K562 (cell line): Measurements from ENCODE around the gene NAPB. TPM values are rescaled to one million over a fixed set of nuclear protein-coding genes. Genes with fewer than 3 reads are reported as not detected.

Experiments used
- ATAC-seq: fragments of 200-7000 bp; cut with Tn5 transposase; 3 replicates; pipeline ENCODE4 v1.9.1; 2020; ENCODE audit warnings: moderate library complexity
- BruUV-seq: library from RNA; stranded (reverse); fragments of 400-500 nt; replicated peaks from 2 replicates; lab custom pipeline; 2021; lab: Mats Ljungman, UMichigan
- CTCF ChIA-PET: fragments of 300-600 bp; formaldehyde crosslinking; extraction: SDS; loops from one replicate; lab custom pipeline; 2021; ENCODE audit warnings: low intra/inter-chr PET ratio; lab: Yijun Ruan, JAX
- POLR2A ChIA-PET: fragments of 300-600, 350-650 bp; sonication (Branson Sonifier 250); formaldehyde crosslinking; extraction: SDS; loops from one replicate; lab custom pipeline; 2021; ENCODE audit warnings: antibody characterized with exemption, inconsistent platforms; lab: Yijun Ruan, JAX
- DNase-seq, 4 experiments: peaks; one replicate each; pipeline versions ENCODE4 v3.0.0 to v3.0.0-alpha.2; 2011 to 2018; ENCODE audit warnings: low spot score in 3 of 4, mixed read lengths in 3 of 4; ENCODE audit errors: extremely low read depth in 1 of 4
- FAIRE-seq: peaks from 2 replicates; lab custom pipeline; 2011; peaks lifted over from hg19 to GRCh38; lab: Jason Lieb, UNC
- H2AFZ ChIP-seq: 2 replicates; pipeline ENCODE4 v1.6.0; 2011; ENCODE audit warnings: low read depth, low read length, control low read depth, inconsistent platforms
- H3K27ac ChIP-seq: fragments of 200-600 bp; 3 replicates; pipeline ENCODE4 v1.8.0; 2011; ENCODE audit warnings: low read depth, mild to moderate bottlenecking, control low read depth, inconsistent platforms, low read length, moderate library complexity, mixed read lengths; ENCODE audit errors: extremely low read depth
- H3K27me3 ChIP-seq, 2 experiments: fragments of 300-600 bp in 1 of 2; 2 replicates in 1 of 2; 3 replicates in 1 of 2; pipeline versions ENCODE4 v1.6.0 to v1.8.0; 2011; ENCODE audit warnings: inconsistent platforms in 2 of 2, low read length in 2 of 2, mild to moderate bottlenecking in 1 of 2, mixed read lengths in 1 of 2, moderate library complexity in 1 of 2; ENCODE audit not compliant: control insufficient read depth in 2 of 2, insufficient read depth in 2 of 2
- H3K36me3 ChIP-seq: fragments of 300-600 bp; 3 replicates; pipeline ENCODE4 v1.8.0; 2011; ENCODE audit warnings: mild to moderate bottlenecking, low read length, inconsistent platforms; ENCODE audit not compliant: control insufficient read depth, insufficient read depth
- H3K4me1 ChIP-seq, 2 experiments: fragments of 200-600 bp in 1 of 2; replicated peaks in 1 of 2; 2 replicates in 1 of 2; 3 replicates in 1 of 2; pipeline versions ENCODE4 v1.5.1 to v1.8.0; 2011; ENCODE audit warnings: inconsistent platforms in 2 of 2, low read length in 2 of 2, mild to moderate bottlenecking in 1 of 2, mixed read lengths in 1 of 2, moderate library complexity in 1 of 2; ENCODE audit not compliant: control insufficient read depth in 2 of 2, insufficient read depth in 2 of 2
- H3K4me2 ChIP-seq: 2 replicates; pipeline ENCODE4 v1.6.1; 2011; ENCODE audit warnings: low read length, control low read depth, inconsistent platforms, mixed read lengths; ENCODE audit not compliant: insufficient read depth
- H3K4me3 ChIP-seq: fragments of 200-600 bp; sonication (generic), shearing (Covaris generic); 2 replicates; pipeline ENCODE4 v1.5.1; 2016; ENCODE audit warnings: control low read depth, inconsistent platforms
- H3K79me2 ChIP-seq: fragments of 200-600 bp; 3 replicates; pipeline ENCODE4 v1.8.0; 2011; ENCODE audit warnings: low read length, inconsistent platforms; ENCODE audit not compliant: control insufficient read depth, insufficient read depth
- H3K9ac ChIP-seq, 2 experiments: 2 replicates each; pipeline versions ENCODE4 v1.6.0 to v1.6.1; 2011; ENCODE audit warnings: low read depth in 2 of 2, low read length in 2 of 2, control low read depth in 1 of 2, inconsistent platforms in 1 of 2, mild to moderate bottlenecking in 1 of 2, mixed read lengths in 1 of 2; ENCODE audit not compliant: insufficient read depth in 1 of 2
- H3K9me1 ChIP-seq: one replicate; pipeline ENCODE4 v1.6.0; 2011; ENCODE audit warnings: inconsistent platforms, mild to moderate bottlenecking, low read length, moderate library complexity; ENCODE audit not compliant: control insufficient read depth, insufficient read depth
- H3K9me3 ChIP-seq: replicated peaks from 2 replicates; pipeline ENCODE4 v1.5.1; 2011; ENCODE audit warnings: low read depth, low read length, inconsistent platforms; ENCODE audit not compliant: control insufficient read depth, insufficient read depth
- H4K20me1 ChIP-seq: replicated peaks from 2 replicates; pipeline ENCODE4 v1.6.1; 2011; ENCODE audit warnings: low read length, inconsistent platforms, mixed read lengths; ENCODE audit not compliant: control insufficient read depth, insufficient read depth
- ATF2 ChIP-seq: sonication (generic); formaldehyde crosslinking; IDR thresholded peaks from 2 replicates; pipeline ENCODE4 v1.8.1; 2022; ENCODE audit warnings: missing genetic modification reagents
- ELF2 ChIP-seq: fragments of 250-450 bp; sonication (Bioruptor Pico); IDR thresholded peaks from 2 replicates; pipeline ENCODE4 v1.5.0; 2021; ENCODE audit warnings: mild to moderate bottlenecking
- FOXP4 ChIP-seq: sonication (generic); formaldehyde crosslinking; IDR thresholded peaks from 2 replicates; pipeline ENCODE4 v1.8.0; 2022; ENCODE audit warnings: mild to moderate bottlenecking, missing genetic modification reagents, borderline replicate concordance
- KDM1A ChIP-seq, 2 experiments: fragments of 450-650 bp; IDR thresholded peaks; 2 replicates each; pipeline ENCODE4 v1.6.1; 2016; ENCODE audit warnings: mild to moderate bottlenecking in 2 of 2
- NR4A1 ChIP-seq, 2 experiments: fragments of 250-450 bp in 1 of 2; fragments of 450-650 bp in 1 of 2; sonication (Bioruptor Pico) in 1 of 2; IDR thresholded peaks; 2 replicates each; pipeline versions ENCODE4 v1.4.0 to v1.6.1; 2016 to 2020; ENCODE audit warnings: mild to moderate bottlenecking in 2 of 2, missing compliant biosample characterization in 1 of 2, missing genetic modification characterization in 1 of 2, moderate library complexity in 1 of 2
- RBBP5 ChIP-seq: fragments of 200-600 bp; sonication (generic); IDR thresholded peaks from 2 replicates; pipeline ENCODE4 v1.6.1; 2012; ENCODE audit warnings: borderline replicate concordance, mild to moderate bottlenecking, low read length, control low read depth, inconsistent platforms; ENCODE audit not compliant: insufficient read depth, poor library complexity, severe bottlenecking
- RBM14 ChIP-seq: fragments of 200-400 bp; formaldehyde crosslinking; IDR thresholded peaks from 2 replicates; pipeline ENCODE4 v1.6.1; 2018; ENCODE audit warnings: low read depth, mild to moderate bottlenecking, low read length, moderate library complexity, borderline replicate concordance; ENCODE audit not compliant: insufficient read depth
- RBM15 ChIP-seq: fragments of 200-400 bp; formaldehyde crosslinking; IDR thresholded peaks from 2 replicates; pipeline ENCODE4 v1.6.1; 2018; ENCODE audit warnings: mild to moderate bottlenecking, low read length, moderate library complexity; ENCODE audit not compliant: insufficient read depth
- SIN3B ChIP-seq: fragments of 450-650 bp; IDR thresholded peaks from 2 replicates; pipeline ENCODE4 v1.6.1; 2017; ENCODE audit warnings: low read depth, mild to moderate bottlenecking, moderate library complexity
- SMARCE1 ChIP-seq: fragments of 450-650 bp; IDR thresholded peaks from 2 replicates; pipeline ENCODE4 v1.7.1; 2016; ENCODE audit warnings: mild to moderate bottlenecking
- SRF ChIP-seq, 2 experiments: fragments of 250-450, 450-650 bp in 1 of 2; sonication (Bioruptor Pico) in 1 of 2; sonication (generic) in 1 of 2; formaldehyde crosslinking; IDR thresholded peaks; 2 replicates each; pipeline versions ENCODE4 v1.5.0 to v1.5.1; 2020 to 2022; ENCODE audit warnings: mild to moderate bottlenecking in 1 of 2, missing genetic modification reagents in 1 of 2
- ZNF699 ChIP-seq: fragments of 250-450 bp; sonication (Bioruptor Pico); IDR thresholded peaks from 2 replicates; pipeline ENCODE4 v1.8.0; 2021; ENCODE audit warnings: mild to moderate bottlenecking, moderate library complexity; ENCODE audit not compliant: insufficient replicate concordance
- WGBS: fragments of 100-300 bp; shearing (Covaris generic); methylation state at CpG from one replicate; pipeline ENCODE4 v1.1.6; 2016; ENCODE audit warnings: low coverage, mixed read lengths; ENCODE audit not compliant: insufficient coverage; ENCODE audit errors: missing lambda C conversion rate; 5-methylcytosine and 5-hydroxymethylcytosine counted together
- in situ Hi-C: fragments of 300-500 bp; cut with MboI; formaldehyde crosslinking; loops from 4 replicates; pipeline ENCODE4 v1.15.0; 2018; ENCODE audit warnings: inconsistent platforms, mixed read lengths
- intact Hi-C: fragments of 100-400 bp; cut with micrococcal nuclease; formaldehyde crosslinking; loops from 2 replicates; pipeline ENCODE4 v1.14.2; 2022
- polyA plus RNA-seq, 8 experiments: library from polyadenylated mRNA; depleted of rRNA in 4 of 8; stranded (reverse) in 5 of 8; unstranded in 3 of 8; fragments of >200 nt; fragmentation: Nextera tagmentation in 2 of 8; fragmentation: Illumina TruSeq in 1 of 8; extraction: Ambion mirVana in 2 of 8; extraction: Trizol in 1 of 8; gene quantifications; 2 replicates each; pipeline versions ENCODE4 v1.2.1 to v1.2.3, GENCODE V29; 2011 to 2014; ENCODE audit warnings: inconsistent platforms in 1 of 8, missing spikeins in 1 of 8
- total RNA-seq, 7 experiments: library from RNA; depleted of rRNA in 6 of 7; stranded (reverse); fragments of >200 nt in 6 of 7; fragmentation: Illumina TruSeq in 2 of 7; extraction: Trizol in 2 of 7; gene quantifications; 2 replicates each; pipeline versions ENCODE4 v1.2.1 to v1.2.3, GENCODE V29; 2011 to 2021; ENCODE audit warnings: low replicate concordance in 1 of 7

The NAPB gene
- total and polyA plus RNA-seq, 9 of the 15 experiments (the other 6 are each of a cell fraction or from before 2014, with no cell fraction given), result 1.4 to 7.7 (median 5.2) TPM

- Histone ChIP-seq H3K27ac (no peak overlapping the region), H3K27me3 (peaks cover 0 to 7% of the 10 kb centered on the region in 2 experiments; a peak in 1 of 5 replicates), H4K20me1 (no peaks in the 10 kb centered on the region), H3K4me1 (peaks cover 4% of the 10 kb centered on the region in 2 experiments; a peak in 3 of 5 replicates), H3K9me3 (no peaks in the 10 kb centered on the region), H3K9ac (no peak overlapping the region), H3K79me2 (no peaks in the 10 kb centered on the region), H3K36me3 (no peaks in the 10 kb centered on the region), H3K9me1 (no peaks in the 10 kb centered on the region), H3K4me2 (no peak overlapping the region), H3K4me3 (no peak overlapping the region), H2AFZ (peak overlapping the region; percentile 19; the same call in 1 of the 2 replicates)
- intact Hi-C loops, result no loop called here
- TF ChIP-seq ATF2 (CRISPR knock-in tag), result no peak
- no peak for TF ChIP-seq NR4A1 (CRISPR knock-in tag; IDR thresholded peaks at IDR 0.05)
- TF ChIP-seq NR4A1 (tag; IDR thresholded peaks at IDR 0.05), result no peak
- no peak for TF ChIP-seq ZNF699 (CRISPR knock-in tag)
- TF ChIP-seq FOXP4 (CRISPR knock-in tag), result no peak
- TF ChIP-seq SMARCE1, result no peak
- no peak for TF ChIP-seq RBM15
- no peak for TF ChIP-seq SIN3B
- TF ChIP-seq RBM14, result no peak
- TF ChIP-seq KDM1A (IDR thresholded peaks at IDR 0.05), result no peak
- no peak for TF ChIP-seq RBBP5
- no peak for TF ChIP-seq SRF (CRISPR knock-in tag; IDR thresholded peaks at IDR 0.05)
- no peak for TF ChIP-seq ELF2 (CRISPR knock-in tag)
- no peak for ATAC-seq
- 10% methylated on average over 5 of the region's 5 CpGs for WGBS
- ChIA-PET CTCF (no interaction called here), POLR2A (no interaction called here)
- in situ Hi-C loops, result loop anchor here (10.0 kb wide), 1 partner anchor 176 kb away; no protein-coding TSS in a partner anchor
- BruUV-seq, result no TSS peak
- FAIRE-seq, result no peak
- DNase-seq, result no peak
Measured at GRCh38 chr20:23438661-23439060, 17.4 kb upstream of the NAPB start.
